GM18870 (cell line): ENCODE results near the gene RHBDF2.
"Not testable (repeated sequence)": the region's sequence is repeated elsewhere in the genome, so short reads cannot be mapped to it uniquely, and the experiment has no call there.

Experiments
- ATAC-seq: cut with Tn5 transposase; IDR thresholded peaks from one replicate; pipeline ENCODE4 v1.9.1; 2021; ENCODE audit warnings: moderate library complexity; ENCODE audit not compliant: unreplicated experiment

Gene RHBDF2

GRCh38 chr17:76538281-76538931 lies 37.2 kb upstream of the RHBDF2 start:
- ATAC-seq = no peak

- ATAC-seq = no peak
Observed at GRCh38 chr17:76537578-76538280, 36.5 kb upstream of the RHBDF2 start, which contains the start of gene CYGB. Gene CYGB (minus strand): TSS chr17:76537709. CDS start chr17:76537542, 167 bp downstream.

- ATAC-seq = no peak
Observed at GRCh38 chr17:76537288-76537577, 36.0 kb upstream of the RHBDF2 start.

- ATAC-seq = no peak
Observed at GRCh38 chr17:76536511-76537287, 35.5 kb upstream of the RHBDF2 start.

- no peak for ATAC-seq
Observed at GRCh38 chr17:76535788-76536510, 34.7 kb upstream of the RHBDF2 start.

GRCh38 chr17:76534831-76535732 lies 33.9 kb upstream of the RHBDF2 start:
- no peak for ATAC-seq

GRCh38 chr17:76533640-76534359 lies 32.6 kb upstream of the RHBDF2 start:
- not testable (repeated sequence) for ATAC-seq

- ATAC-seq = no peak
Observed at GRCh38 chr17:76532072-76532651, 30.9 kb upstream of the RHBDF2 start.

GRCh38 chr17:76531486-76532038 lies 30.3 kb upstream of the RHBDF2 start:
- ATAC-seq = no peak

GRCh38 chr17:76530811-76531485 lies 29.7 kb upstream of the RHBDF2 start:
- ATAC-seq = no peak

GRCh38 chr17:76530095-76530723 lies 29.0 kb upstream of the RHBDF2 start:
- ATAC-seq = no peak

GRCh38 chr17:76529224-76530094 lies 28.2 kb upstream of the RHBDF2 start:
- ATAC-seq = no peak

GRCh38 chr17:76528528-76529223 lies 27.5 kb upstream of the RHBDF2 start:
- no peak for ATAC-seq

- no peak for ATAC-seq
Observed at GRCh38 chr17:76528156-76528527, 26.9 kb upstream of the RHBDF2 start.

- no peak for ATAC-seq
Observed at GRCh38 chr17:76527430-76528111, 26.3 kb upstream of the RHBDF2 start.

- ATAC-seq = not testable (repeated sequence)
Observed at GRCh38 chr17:76527016-76527415, 25.8 kb upstream of the RHBDF2 start.
